ENCODE results near the gene AMBRA1.

DNA sequence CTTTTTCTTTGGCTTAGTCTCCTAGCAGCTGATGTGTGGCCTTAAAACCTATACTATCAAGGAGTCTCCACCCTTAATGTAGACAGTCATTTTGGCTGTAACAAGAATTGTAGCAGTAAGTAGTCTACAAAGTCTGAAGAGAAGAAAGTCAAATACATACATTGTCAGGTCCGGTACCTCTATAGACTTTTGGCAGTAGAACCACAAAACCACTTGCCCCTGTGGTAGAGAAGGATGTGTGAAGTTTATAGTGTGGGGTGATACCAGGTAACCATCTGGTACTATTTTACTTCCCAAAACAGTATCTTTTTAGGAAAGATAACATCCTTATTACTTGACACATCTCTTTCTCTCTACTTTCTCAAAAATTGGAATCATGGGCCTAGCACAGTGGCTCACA is 38.7 kb upstream of the AMBRA1 start:
- TF ChIP-seq, protein P1, sequence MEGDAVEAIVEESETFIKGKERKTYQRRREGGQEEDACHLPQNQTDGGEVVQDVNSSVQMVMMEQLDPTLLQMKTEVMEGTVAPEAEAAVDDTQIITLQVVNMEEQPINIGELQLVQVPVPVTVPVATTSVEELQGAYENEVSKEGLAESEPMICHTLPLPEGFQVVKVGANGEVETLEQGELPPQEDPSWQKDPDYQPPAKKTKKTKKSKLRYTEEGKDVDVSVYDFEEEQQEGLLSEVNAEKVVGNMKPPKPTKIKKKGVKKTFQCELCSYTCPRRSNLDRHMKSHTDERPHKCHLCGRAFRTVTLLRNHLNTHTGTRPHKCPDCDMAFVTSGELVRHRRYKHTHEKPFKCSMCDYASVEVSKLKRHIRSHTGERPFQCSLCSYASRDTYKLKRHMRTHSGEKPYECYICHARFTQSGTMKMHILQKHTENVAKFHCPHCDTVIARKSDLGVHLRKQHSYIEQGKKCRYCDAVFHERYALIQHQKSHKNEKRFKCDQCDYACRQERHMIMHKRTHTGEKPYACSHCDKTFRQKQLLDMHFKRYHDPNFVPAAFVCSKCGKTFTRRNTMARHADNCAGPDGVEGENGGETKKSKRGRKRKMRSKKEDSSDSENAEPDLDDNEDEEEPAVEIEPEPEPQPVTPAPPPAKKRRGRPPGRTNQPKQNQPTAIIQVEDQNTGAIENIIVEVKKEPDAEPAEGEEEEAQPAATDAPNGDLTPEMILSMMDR (IDR thresholded peaks at IDR 0.05) = no peak
- no peak for TF ChIP-seq POLR2A (IDR thresholded peaks at IDR 0.05)
- no peak for TF ChIP-seq POLR2AphosphoS5 (IDR thresholded peaks at IDR 0.05)
- TF ChIP-seq EP300 (IDR thresholded peaks at IDR 0.05) = no peak

Measured in upper lobe of left lung (tissue), 4 donors.